Rectal smooth muscle tissue (tissue), 1 donor: Measurements from ENCODE around the gene KANSL3.
"Not testable (repeated sequence)": the region's sequence is repeated elsewhere in the genome, so short reads cannot be mapped to it uniquely, and the experiment has no call there.

Experiments
- H3K27ac ChIP-seq: one replicate; pipeline ENCODE4 v1.7.0; 2013; ENCODE audit warnings: low read depth, low read length, inconsistent platforms
- H3K27me3 ChIP-seq: one replicate; pipeline ENCODE4 v1.7.0; 2013; ENCODE audit warnings: low read length; ENCODE audit not compliant: control insufficient read depth, insufficient read depth
- H3K36me3 ChIP-seq: one replicate; pipeline ENCODE4 v1.7.0; 2013; ENCODE audit warnings: low read length; ENCODE audit not compliant: control insufficient read depth, insufficient read depth
- H3K4me1 ChIP-seq: one replicate; pipeline ENCODE4 v1.7.0; 2013; ENCODE audit warnings: low read length; ENCODE audit not compliant: control insufficient read depth, insufficient read depth
- H3K4me3 ChIP-seq: one replicate; pipeline ENCODE4 v1.7.0; 2013; ENCODE audit warnings: low read length
- H3K9ac ChIP-seq: one replicate; pipeline ENCODE4 v1.7.0; 2013; ENCODE audit warnings: low read length

Gene KANSL3

DNA sequence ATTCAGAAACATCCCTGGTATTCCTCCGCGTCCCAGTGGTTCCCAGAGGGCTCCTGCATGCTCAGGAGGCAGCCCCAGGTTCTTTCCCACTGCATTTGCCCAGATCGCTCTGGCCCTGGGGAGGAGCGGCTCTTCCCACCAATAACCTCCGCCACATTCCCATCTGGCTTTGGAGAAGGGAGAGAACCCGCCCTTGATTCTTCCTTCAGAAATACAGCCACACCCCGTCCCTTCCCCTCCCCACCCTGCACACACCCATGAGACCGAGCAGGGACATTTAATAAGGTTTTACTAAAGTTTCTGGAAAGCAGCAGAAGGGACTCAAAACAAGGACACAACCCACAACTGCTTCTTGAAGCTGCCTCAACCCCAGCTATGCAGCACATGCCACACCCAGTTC, 79.6 kb downstream of the KANSL3 start:
- Histone ChIP-seq H3K36me3 (no peaks in the 10 kb centered on the region), H3K9ac (no peak overlapping the region), H3K4me3 (no peak overlapping the region), H3K27ac (no peak overlapping the region), H3K4me1 (no peaks in the 10 kb centered on the region), H3K27me3 (no peaks in the 10 kb centered on the region)

- H3K36me3 ChIP-seq, result no peaks in the 10 kb centered on the region
- H3K27ac ChIP-seq, result no peak overlapping the region
- no peaks in the 10 kb centered on the region for H3K4me1 ChIP-seq
- no peak overlapping the region for H3K4me3 ChIP-seq
- H3K27me3 ChIP-seq, result no peaks in the 10 kb centered on the region
- no peak overlapping the region for H3K9ac ChIP-seq
Observed at GRCh38 chr2:96558061-96558460, 80.1 kb downstream of the KANSL3 start.

- H3K36me3 ChIP-seq, H3K27me3 ChIP-seq, H3K4me1 ChIP-seq, H3K4me3 ChIP-seq, H3K9ac ChIP-seq, H3K27ac ChIP-seq: not testable (repeated sequence)
Observed at GRCh38 chr2:96557421-96557820, 80.7 kb downstream of the KANSL3 start.

DNA sequence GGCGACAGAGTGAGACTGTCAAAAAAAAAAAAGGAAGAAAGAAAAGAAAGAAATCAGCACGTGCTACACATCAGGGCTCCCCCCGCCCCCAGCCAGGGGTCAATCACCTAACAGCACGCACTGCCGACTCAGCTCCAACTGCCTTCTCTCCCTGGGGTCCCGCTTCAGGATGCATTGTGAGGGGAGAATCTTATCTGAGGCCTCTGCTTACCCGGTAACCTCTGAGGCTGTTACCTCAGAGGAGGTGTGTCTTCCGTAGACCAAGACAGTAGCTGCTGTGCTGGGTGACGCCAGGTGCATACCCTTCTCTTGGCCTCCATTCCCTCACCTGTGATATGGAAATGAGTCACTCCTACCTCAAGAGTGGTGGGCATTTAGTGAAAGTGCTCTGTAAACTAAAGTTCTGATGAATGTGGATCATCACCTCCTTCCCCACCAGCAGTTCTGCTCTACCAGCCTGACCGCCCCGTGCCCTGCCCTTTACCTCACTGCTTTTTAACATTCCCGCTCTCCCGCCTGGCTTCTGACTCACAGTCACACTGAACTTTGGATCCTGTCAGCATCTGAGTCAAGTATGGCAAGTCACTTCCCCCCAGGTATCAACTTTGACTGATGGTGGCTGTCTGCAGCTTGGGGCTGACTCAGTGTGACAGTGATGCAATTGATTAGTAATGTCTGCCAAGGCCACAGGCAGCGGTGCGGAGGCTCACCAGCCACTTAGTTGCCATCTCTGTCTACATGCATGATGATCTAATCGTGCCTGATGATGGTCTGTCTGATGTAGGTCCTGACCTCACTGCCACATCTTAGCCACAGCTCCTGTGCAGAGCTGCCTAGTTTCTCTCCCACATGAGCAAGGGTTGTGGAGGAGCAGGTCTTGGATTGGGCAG, 81.4 kb downstream of the KANSL3 start:
- Histone ChIP-seq H3K9ac (no peak overlapping the region), H3K36me3 (no peaks in the 10 kb centered on the region), H3K27me3 (no peaks in the 10 kb centered on the region), H3K4me1 (no peaks in the 10 kb centered on the region), H3K4me3 (no peak overlapping the region), H3K27ac (no peak overlapping the region)

- Histone ChIP-seq H3K27me3 (no peaks in the 10 kb centered on the region), H3K4me3 (no peak overlapping the region), H3K27ac (no peak overlapping the region), H3K9ac (no peak overlapping the region), H3K36me3 (peaks cover 5% of the 10 kb centered on the region), H3K4me1 (no peaks in the 10 kb centered on the region)
Observed at GRCh38 chr2:96555146-96555610, 82.9 kb downstream of the KANSL3 start.

GRCh38 chr2:96554293-96555145, 83.6 kb downstream of the KANSL3 start:
- Histone ChIP-seq H3K36me3 (peaks cover 5% of the 10 kb centered on the region), H3K27ac (no peak overlapping the region), H3K4me3 (peak overlapping the region; percentile 30), H3K27me3 (no peaks in the 10 kb centered on the region), H3K9ac (no peak overlapping the region), H3K4me1 (no peaks in the 10 kb centered on the region)

GRCh38 chr2:96553957-96554292, 84.2 kb downstream of the KANSL3 start:
- not testable (repeated sequence) for H3K9ac ChIP-seq, H3K4me1 ChIP-seq, H3K27me3 ChIP-seq, H3K4me3 ChIP-seq, H3K36me3 ChIP-seq, H3K27ac ChIP-seq

GRCh38 chr2:96553176-96553956, 84.7 kb downstream of the KANSL3 start:
- no peaks in the 10 kb centered on the region for H3K4me1 ChIP-seq
- peaks cover 5% of the 10 kb centered on the region for H3K36me3 ChIP-seq
- H3K27me3 ChIP-seq, result no peaks in the 10 kb centered on the region
- H3K4me3 ChIP-seq, result no peak overlapping the region
- H3K27ac ChIP-seq, result no peak overlapping the region
- H3K9ac ChIP-seq, result no peak overlapping the region

DNA sequence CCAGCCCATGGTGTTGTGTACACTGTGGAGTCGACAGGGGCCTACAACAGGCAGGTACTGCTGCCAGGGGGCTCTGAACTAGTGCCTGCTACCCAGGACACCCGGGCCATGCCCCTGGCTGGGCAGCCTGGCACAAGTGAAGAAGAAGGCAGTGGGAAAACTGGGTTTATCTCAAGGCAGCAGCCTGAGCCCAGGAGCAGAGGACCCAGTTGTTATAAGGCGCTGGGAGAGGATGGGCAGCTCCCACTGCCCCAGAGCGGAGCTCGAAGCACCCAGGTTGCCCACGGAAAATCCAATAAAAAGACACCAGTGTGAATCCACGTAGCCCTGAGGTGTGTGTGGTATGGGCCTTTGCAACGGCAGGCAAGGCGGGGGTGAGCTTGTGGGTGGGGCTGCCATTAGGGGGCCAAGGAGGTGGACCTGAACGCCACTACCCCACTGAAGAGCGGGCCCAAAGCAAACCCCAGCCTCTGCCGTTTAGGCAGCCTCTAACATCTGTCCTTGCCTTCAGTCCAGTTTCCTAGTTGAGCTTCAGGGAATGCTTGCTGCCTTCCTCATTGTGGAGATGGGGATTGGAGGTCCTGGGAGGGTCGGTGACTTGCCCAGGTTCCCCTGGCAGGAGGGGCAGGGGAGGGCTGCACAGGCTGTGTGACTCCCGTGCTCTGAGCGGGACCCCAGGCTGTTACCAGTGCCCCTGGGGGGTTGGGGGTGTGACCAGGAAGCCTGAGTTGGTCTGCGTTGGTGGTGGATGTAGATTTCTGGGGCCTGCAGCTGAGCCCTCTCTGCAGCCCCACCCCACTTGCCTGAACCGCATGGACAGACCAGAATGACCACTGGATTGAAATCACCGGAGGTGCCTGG, 85.6 kb downstream of the KANSL3 start:
- no peaks in the 10 kb centered on the region for H3K4me1 ChIP-seq
- peaks cover 5% of the 10 kb centered on the region for H3K36me3 ChIP-seq
- H3K9ac ChIP-seq, result no peak overlapping the region
- no peak overlapping the region for H3K4me3 ChIP-seq
- H3K27me3 ChIP-seq, result no peaks in the 10 kb centered on the region
- no peak overlapping the region for H3K27ac ChIP-seq

DNA sequence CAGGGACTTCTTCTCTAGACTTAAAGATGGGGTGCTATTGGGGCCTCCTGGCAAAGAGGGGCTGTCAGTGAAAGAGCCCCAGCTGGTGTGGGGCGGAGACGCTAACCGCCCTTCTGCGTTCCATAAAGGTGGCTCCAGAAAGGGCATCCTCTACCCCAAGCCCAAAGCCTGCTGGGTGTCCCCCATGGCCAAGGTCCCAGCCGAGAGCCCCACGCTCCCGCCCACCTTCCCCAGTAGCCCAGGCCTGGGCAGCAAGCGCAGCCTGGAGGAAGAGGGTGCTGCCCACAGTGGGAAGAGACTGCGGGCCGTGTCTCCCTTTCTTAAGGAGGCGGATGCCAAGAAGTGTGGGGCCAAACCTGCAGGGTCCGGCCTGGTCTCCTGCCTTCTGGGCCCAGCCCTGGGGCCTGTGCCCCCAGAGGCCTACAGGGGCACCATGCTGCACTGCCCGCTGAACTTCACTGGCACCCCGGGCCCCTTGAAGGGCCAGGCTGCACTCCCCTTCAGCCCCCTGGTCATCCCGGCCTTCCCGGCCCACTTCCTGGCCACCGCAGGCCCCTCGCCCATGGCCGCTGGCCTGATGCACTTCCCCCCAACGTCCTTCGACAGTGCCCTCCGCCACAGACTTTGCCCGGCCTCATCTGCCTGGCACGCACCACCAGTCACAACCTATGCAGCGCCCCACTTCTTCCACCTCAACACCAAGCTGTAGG, 86.4 kb downstream of the KANSL3 start:
- Histone ChIP-seq H3K36me3 (peaks cover 10% of the 10 kb centered on the region), H3K4me3 (no peak overlapping the region)

More for the DNA sequence above, 86.4 kb downstream of the KANSL3 start:
- H3K27ac ChIP-seq, result no peak overlapping the region
- H3K9ac ChIP-seq, result no peak overlapping the region
- no peaks in the 10 kb centered on the region for H3K27me3 ChIP-seq
- no peaks in the 10 kb centered on the region for H3K4me1 ChIP-seq
